ENCODE data around the gene TNFSF11.

DNA sequence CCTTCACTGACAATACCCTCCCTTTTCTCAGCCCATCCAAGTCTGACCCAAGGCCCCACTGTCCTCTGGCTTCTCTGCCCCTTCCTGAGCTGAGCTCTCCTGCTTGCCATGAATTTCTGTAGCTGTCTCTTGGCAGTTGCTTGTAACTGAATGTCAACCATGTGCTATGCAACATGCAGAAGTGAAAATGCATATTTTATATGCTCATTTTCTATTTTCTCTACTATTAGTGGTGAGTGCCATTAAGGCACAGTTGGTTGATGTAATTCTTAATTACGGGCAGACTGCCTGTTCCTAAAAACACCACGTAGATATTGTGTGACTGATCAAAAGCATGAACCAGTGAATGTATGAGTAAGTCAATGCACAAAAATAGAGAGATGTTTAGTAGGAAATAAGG, 29.6 kb downstream of the TNFSF11 start:
- no peak for TF ChIP-seq EZH2 (IDR thresholded peaks at IDR 0.05; ENCODE audit: insufficient read depth, poor library complexity, severe bottlenecking)
- no peak for TF ChIP-seq EZH2phosphoT487 (IDR thresholded peaks at IDR 0.05; ENCODE audit: insufficient read depth, low read depth)
